Mesothelial cell of epicardium (in vitro differentiated cells): Measurements from ENCODE around the gene PLXNB2. TPM values are rescaled to one million over a fixed set of nuclear protein-coding genes. Genes with fewer than 3 reads are reported as not detected.

ENCODE experiments used
- DNase-seq, 2 experiments: peaks; one replicate each; pipeline ENCODE4 v3.0.0; 2021; ENCODE audit warnings: low spot score in 2 of 2; ENCODE audit not compliant: unreplicated experiment in 2 of 2
- H3K27ac Mint-ChIP-seq: 2 replicates; pipeline ENCODE4 v1.8.0; 2021; ENCODE audit warnings: mixed read lengths
- H3K27me3 Mint-ChIP-seq: 2 replicates; pipeline ENCODE4 v1.8.0; 2021; ENCODE audit warnings: low read depth, mixed read lengths
- H3K36me3 Mint-ChIP-seq: 2 replicates; pipeline ENCODE4 v1.8.0; 2021; ENCODE audit warnings: mixed read lengths
- H3K4me1 Mint-ChIP-seq: 2 replicates; pipeline ENCODE4 v1.8.0; 2021; ENCODE audit warnings: mixed read lengths
- H3K4me3 Mint-ChIP-seq: 2 replicates; pipeline ENCODE4 v1.8.0; 2021; ENCODE audit warnings: mild to moderate bottlenecking, moderate library complexity, mixed read lengths
- H3K9me3 Mint-ChIP-seq: 2 replicates; pipeline ENCODE4 v1.8.0; 2021; ENCODE audit warnings: mixed read lengths
- CTCF ChIP-seq: fragments of 200-600 bp; sonication (generic); IDR thresholded peaks from one replicate; pipeline ENCODE4 v1.5.0; 2021; ENCODE audit warnings: antibody characterized with exemption; ENCODE audit not compliant: unreplicated experiment
- total RNA-seq: library from RNA; stranded (reverse); gene quantifications from 3 replicates; pipeline ENCODE4 v1.2.1, GENCODE V29; 2021

Gene PLXNB2
- total RNA-seq, 1 donor from 2014 or later = 467 TPM

GRCh38 chr22:50307890-50308596 lies 597 bp upstream of the PLXNB2 start:
- peaks cover 39% of the 10 kb centered on the region for H3K4me1 Mint-ChIP-seq
- no peak for DNase-seq
- H3K4me3 Mint-ChIP-seq = peak overlapping the region; percentile 47
- no peaks in the 10 kb centered on the region for H3K9me3 Mint-ChIP-seq
- no peaks in the 10 kb centered on the region for H3K27me3 Mint-ChIP-seq
- H3K27ac Mint-ChIP-seq = peak overlapping the region; percentile 96
- TF ChIP-seq CTCF = no peak
- H3K36me3 Mint-ChIP-seq = no peaks in the 10 kb centered on the region

- Mint-ChIP-seq H3K4me1 (peaks cover 57% of the 10 kb centered on the region), H3K27ac (peak overlapping the region; percentile 99), H3K9me3 (no peaks in the 10 kb centered on the region), H3K27me3 (no peaks in the 10 kb centered on the region), H3K4me3 (peak overlapping the region; percentile 90), H3K36me3 (no peaks in the 10 kb centered on the region)
- peak; percentile 61 to 82 for DNase-seq
- no peak for TF ChIP-seq CTCF
These were observed 1.4 kb downstream of the PLXNB2 start for GRCh38 chr22:50305923-50306566.

- TF ChIP-seq CTCF = no peak
- no peak for DNase-seq
- Mint-ChIP-seq H3K27me3 (no peaks in the 10 kb centered on the region), H3K36me3 (no peaks in the 10 kb centered on the region), H3K4me1 (peaks cover 62% of the 10 kb centered on the region), H3K27ac (peak overlapping the region; percentile 99), H3K4me3 (peak overlapping the region; percentile 90), H3K9me3 (no peaks in the 10 kb centered on the region)
These were observed 2.0 kb downstream of the PLXNB2 start for GRCh38 chr22:50305393-50305922.

GRCh38 chr22:50304528-50305392 lies 2.7 kb downstream of the PLXNB2 start:
- DNase-seq = no peak
- Mint-ChIP-seq H3K36me3 (no peaks in the 10 kb centered on the region), H3K9me3 (no peaks in the 10 kb centered on the region), H3K27ac (peak overlapping the region; percentile 99), H3K4me3 (peak overlapping the region; percentile 90), H3K27me3 (no peaks in the 10 kb centered on the region), H3K4me1 (peaks cover 62% of the 10 kb centered on the region)
- no peak for TF ChIP-seq CTCF

GRCh38 chr22:50303848-50304527 lies 3.5 kb downstream of the PLXNB2 start:
- H3K4me3 Mint-ChIP-seq = peak overlapping the region; percentile 90
- H3K4me1 Mint-ChIP-seq = peaks cover 60% of the 10 kb centered on the region
- TF ChIP-seq CTCF = no peak
- peak overlapping the region; percentile 95 for H3K27ac Mint-ChIP-seq
- H3K36me3 Mint-ChIP-seq = no peaks in the 10 kb centered on the region
- H3K9me3 Mint-ChIP-seq = no peaks in the 10 kb centered on the region
- no peak for DNase-seq
- no peaks in the 10 kb centered on the region for H3K27me3 Mint-ChIP-seq
